Lower lobe of right lung (tissue), 2 donors: ENCODE measurements around the gene MMP26. TPM values are rescaled to one million over a fixed set of nuclear protein-coding genes. Genes with fewer than 3 reads are reported as not detected.

Source experiments
- ATAC-seq, 2 donors: fragments of 200-7000 bp; cut with Tn5 transposase; one replicate each; pipeline ENCODE4 v1.9.1; 2020 to 2022; ENCODE audit warnings: mild to moderate bottlenecking in 2 of 2, moderate library complexity in 2 of 2
- DNase-seq: peaks from one replicate; pipeline ENCODE4 v3.0.0-alpha.2; 2020
- H3K27ac ChIP-seq: fragments of 200-600 bp; one replicate; pipeline ENCODE4 v1.8.0; 2022
- H3K27me3 ChIP-seq: fragments of 200-600 bp; one replicate; pipeline ENCODE4 v1.8.0; 2022; ENCODE audit warnings: low read depth
- H3K36me3 ChIP-seq: fragments of 200-600 bp; one replicate; pipeline ENCODE4 v1.8.0; 2022; ENCODE audit warnings: mild to moderate bottlenecking
- H3K4me1 ChIP-seq: fragments of 200-600 bp; one replicate; pipeline ENCODE4 v1.8.0; 2022
- H3K4me3 ChIP-seq: fragments of 200-600 bp; one replicate; pipeline ENCODE4 v1.8.0; 2022; ENCODE audit warnings: mild to moderate bottlenecking
- H3K9me3 ChIP-seq: fragments of 200-600 bp; one replicate; pipeline ENCODE4 v1.8.0; 2022
- intact Hi-C: fragments of 100-400 bp; cut with DNase I; formaldehyde crosslinking; loops from one replicate; pipeline ENCODE4 v1.11.0; 2022
- total RNA-seq: library from RNA; stranded (reverse); fragmentation: NEBNext Ultra II Directional; extraction: Animal tissue kit (Norgen Biotek cat#: 25700); gene quantifications from one replicate; pipeline ENCODE4 v1.2.1, GENCODE V29; 2021
- TF ChIP-seq, protein P1 (sequence below): fragments of 200-600 bp; IDR thresholded peaks from one replicate; pipeline ENCODE4 v1.8.0; 2022; ENCODE audit warnings: antibody characterized with exemption, mild to moderate bottlenecking
- donor health status: DM: no; HTN: yes; CAD: no; lungs with severe emphysema.

The MMP26 gene
- total RNA-seq, 1 donor from 2014 or later: not detected

DNA sequence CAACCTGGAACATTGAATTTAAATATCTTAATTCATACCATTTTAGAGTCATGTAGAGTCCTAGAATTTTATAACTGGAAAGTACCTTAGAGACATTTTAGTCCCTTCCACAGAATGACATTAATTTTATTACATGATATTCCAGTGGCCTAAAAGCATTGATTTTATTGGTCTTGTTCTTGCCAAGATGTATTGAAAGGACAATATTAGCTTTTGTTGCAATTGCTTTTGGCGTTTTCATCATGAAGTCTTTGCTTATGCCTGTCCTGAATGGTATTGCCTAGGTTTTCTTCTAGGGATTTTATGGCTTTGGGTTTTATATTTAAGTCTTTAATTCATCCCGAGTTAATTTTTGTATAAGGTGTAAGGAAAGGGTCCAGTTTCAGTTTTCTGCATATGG is 36.2 kb downstream of the MMP26 start:
- no peaks in the 10 kb centered on the region for H3K4me1 ChIP-seq
- DNase-seq (no peak), ATAC-seq (no peak)
- no peak overlapping the region for H3K27ac ChIP-seq
- H3K4me3 ChIP-seq: no peak overlapping the region
- no peaks in the 10 kb centered on the region for H3K9me3 ChIP-seq
- H3K36me3 ChIP-seq: no peaks in the 10 kb centered on the region
- TF ChIP-seq, protein P1, sequence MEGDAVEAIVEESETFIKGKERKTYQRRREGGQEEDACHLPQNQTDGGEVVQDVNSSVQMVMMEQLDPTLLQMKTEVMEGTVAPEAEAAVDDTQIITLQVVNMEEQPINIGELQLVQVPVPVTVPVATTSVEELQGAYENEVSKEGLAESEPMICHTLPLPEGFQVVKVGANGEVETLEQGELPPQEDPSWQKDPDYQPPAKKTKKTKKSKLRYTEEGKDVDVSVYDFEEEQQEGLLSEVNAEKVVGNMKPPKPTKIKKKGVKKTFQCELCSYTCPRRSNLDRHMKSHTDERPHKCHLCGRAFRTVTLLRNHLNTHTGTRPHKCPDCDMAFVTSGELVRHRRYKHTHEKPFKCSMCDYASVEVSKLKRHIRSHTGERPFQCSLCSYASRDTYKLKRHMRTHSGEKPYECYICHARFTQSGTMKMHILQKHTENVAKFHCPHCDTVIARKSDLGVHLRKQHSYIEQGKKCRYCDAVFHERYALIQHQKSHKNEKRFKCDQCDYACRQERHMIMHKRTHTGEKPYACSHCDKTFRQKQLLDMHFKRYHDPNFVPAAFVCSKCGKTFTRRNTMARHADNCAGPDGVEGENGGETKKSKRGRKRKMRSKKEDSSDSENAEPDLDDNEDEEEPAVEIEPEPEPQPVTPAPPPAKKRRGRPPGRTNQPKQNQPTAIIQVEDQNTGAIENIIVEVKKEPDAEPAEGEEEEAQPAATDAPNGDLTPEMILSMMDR: no peak
- H3K27me3 ChIP-seq: no peaks in the 10 kb centered on the region
- intact Hi-C loops: no loop called here

DNA sequence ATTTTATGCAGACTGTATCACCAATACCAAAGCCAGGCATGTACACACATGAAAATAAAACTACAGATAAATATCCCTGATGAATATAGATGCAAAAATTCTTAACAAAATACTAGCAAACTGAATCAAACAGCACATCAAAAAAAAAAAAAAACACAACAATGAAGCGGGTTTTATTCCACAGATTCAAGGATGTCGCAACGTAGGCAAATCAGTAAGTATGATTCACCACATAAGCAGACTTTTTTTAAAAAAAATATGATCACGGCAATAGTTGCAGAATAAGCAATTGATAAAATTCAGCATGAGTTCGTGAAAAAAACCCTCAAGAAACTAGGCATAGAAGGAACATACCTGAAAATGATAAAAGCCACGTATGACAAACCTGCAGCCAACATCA is 43.9 kb downstream of the MMP26 start:
- Histone ChIP-seq H3K4me3 (no peak overlapping the region), H3K27me3 (no peaks in the 10 kb centered on the region), H3K9me3 (no peaks in the 10 kb centered on the region), H3K36me3 (no peaks in the 10 kb centered on the region), H3K27ac (no peak overlapping the region), H3K4me1 (no peaks in the 10 kb centered on the region)
- ATAC-seq (no peak), DNase-seq (no peak)
- TF ChIP-seq, protein P1: no peak
- intact Hi-C loops: no loop called here

DNA sequence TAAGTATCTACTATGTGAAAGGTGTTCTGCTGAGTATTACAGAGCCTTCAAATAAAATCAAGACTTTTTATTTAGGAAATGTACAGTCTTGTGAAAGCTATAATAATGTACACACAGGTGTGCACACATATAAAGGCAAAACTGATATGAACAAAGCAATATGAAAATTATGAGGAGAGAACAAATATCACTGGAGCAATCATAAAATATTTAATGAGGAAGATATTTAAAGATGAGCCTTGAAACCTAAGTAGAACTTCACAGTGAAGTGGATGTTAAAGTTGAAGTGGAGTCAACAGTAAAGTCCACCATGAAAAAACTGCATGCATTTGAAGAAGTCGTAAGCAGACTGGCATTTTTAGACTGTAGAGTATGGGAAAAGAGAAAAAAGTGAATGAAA is 46.6 kb downstream of the MMP26 start:
- Histone ChIP-seq H3K4me3 (no peak overlapping the region), H3K27me3 (no peaks in the 10 kb centered on the region), H3K36me3 (no peaks in the 10 kb centered on the region), H3K27ac (no peak overlapping the region), H3K4me1 (no peaks in the 10 kb centered on the region), H3K9me3 (no peaks in the 10 kb centered on the region)
- DNase-seq: no peak
- ATAC-seq: no peak
- TF ChIP-seq, protein P1: no peak
- intact Hi-C loops: no loop called here

Other genes with a start within 250 kb of the MMP26 start
- gene OR52K1, start 222.1 kb upstream of the MMP26 start, total RNA-seq: 0.27 TPM
- gene OR52M1, start 159.6 kb upstream of the MMP26 start, total RNA-seq: not detected
- not detected for gene OR52I2, start 123.0 kb upstream of the MMP26 start, total RNA-seq
- gene OR52I1, start 110.7 kb upstream of the MMP26 start, total RNA-seq: not detected
- gene TRIM68, start 96.6 kb upstream of the MMP26 start, total RNA-seq: 13.8 TPM
- not detected for gene OR51D1, start 67.3 kb upstream of the MMP26 start, total RNA-seq
- gene OR51E1, start 60.8 kb upstream of the MMP26 start, total RNA-seq: not detected
- not detected for gene OR51E2, start 6.9 kb upstream of the MMP26 start, total RNA-seq
- gene OR51F1, start 65.2 kb downstream of the MMP26 start, total RNA-seq: not detected
- gene OR52R1, start 99.6 kb downstream of the MMP26 start, total RNA-seq: not detected
- not detected for gene OR51F2, start 116.5 kb downstream of the MMP26 start, total RNA-seq
- not detected for gene OR51S1, start 144.4 kb downstream of the MMP26 start, total RNA-seq
- not detected for gene OR51T1, start 177.1 kb downstream of the MMP26 start, total RNA-seq
- gene OR51A7, start 199.0 kb downstream of the MMP26 start, total RNA-seq: not detected
- gene OR51G2, start 214.6 kb downstream of the MMP26 start, total RNA-seq: not detected
- not detected for gene OR51G1, start 219.6 kb downstream of the MMP26 start, total RNA-seq
- gene OR51A4, start 242.8 kb downstream of the MMP26 start, total RNA-seq: not detected